Sciatic nerve (tissue), 2 donors: ENCODE measurements around the gene SSR2. TPM values are rescaled to one million over a fixed set of nuclear protein-coding genes. Genes with fewer than 3 reads are reported as not detected.
A peak's percentile ranks its signal among the peaks of the same experiment; 100 is the strongest.
"Not testable (repeated sequence)": the region's sequence is repeated elsewhere in the genome, so short reads cannot be mapped to it uniquely, and the experiment has no call there.

Source experiments
- ATAC-seq: fragments of 200-7000 bp; cut with Tn5 transposase; one replicate; pipeline ENCODE4 v1.9.1; 2020; ENCODE audit warnings: mild to moderate bottlenecking, moderate library complexity
- DNase-seq: peaks from one replicate; pipeline ENCODE4 v3.0.0-alpha.2; 2020; ENCODE audit warnings: low spot score
- intact Hi-C: fragments of 100-400 bp; cut with DNase I; formaldehyde crosslinking; loops from one replicate; pipeline ENCODE4 v1.14.2; 2022
- total RNA-seq: library from RNA; stranded (reverse); fragmentation: NEBNext Ultra II Directional; extraction: Animal tissue kit (Norgen Biotek cat#: 25700); gene quantifications from one replicate; pipeline ENCODE4 v1.2.1, GENCODE V29; 2021
- donor health status: DM: no; HTN: no; CAD: no.
- donor health status: DM: no; HTN: no; CAD: no.

Gene SSR2
- total RNA-seq, 1 donor from 2014 or later = 126 TPM

DNA sequence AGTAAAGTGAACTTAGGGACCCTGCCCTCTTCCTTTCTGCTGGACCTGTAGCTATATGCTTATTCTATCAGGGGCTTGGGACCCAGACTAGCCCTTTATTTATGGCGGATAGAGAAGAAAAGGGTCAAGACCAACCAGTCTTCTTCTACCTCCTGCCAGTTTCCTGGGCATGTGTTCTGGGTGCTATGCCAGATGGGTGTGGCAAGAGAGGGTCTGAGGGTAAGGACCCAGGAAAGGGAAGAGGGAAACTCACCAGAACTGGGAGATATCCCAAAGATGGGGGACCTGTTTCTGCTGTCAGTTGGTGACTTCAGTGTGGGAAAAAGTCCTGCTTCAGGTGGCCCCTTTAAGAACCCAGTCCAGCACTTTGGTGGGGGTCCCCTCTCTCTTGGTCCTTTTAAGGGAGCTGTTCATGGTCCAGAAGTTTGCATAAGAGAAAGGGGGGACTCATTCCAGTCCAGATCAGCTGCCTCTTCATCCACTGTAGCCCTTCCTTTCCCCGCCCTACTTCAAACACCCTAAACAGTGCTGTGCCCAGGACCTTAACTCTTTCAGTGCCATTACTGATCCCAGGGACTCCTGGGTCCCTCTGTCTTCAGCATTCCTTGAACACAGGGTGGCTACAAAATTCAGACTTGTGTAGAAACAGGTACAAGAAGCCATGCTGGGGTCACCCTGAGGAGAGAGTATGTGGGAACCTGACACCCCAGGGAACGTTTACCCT lies 18.4 kb downstream of the SSR2 start:
- ATAC-seq (no peak), DNase-seq (no peak)
- intact Hi-C loops = no loop called here

- intact Hi-C loops = no loop called here
- DNase-seq (no peak), ATAC-seq (peak; percentile 61)
Observed at GRCh38 chr1:156001662-156002171, 19.0 kb downstream of the SSR2 start.

- peak; percentile 32 for ATAC-seq
- intact Hi-C loops = no loop called here
Observed at GRCh38 chr1:156001021-156001661, 19.6 kb downstream of the SSR2 start.

DNA sequence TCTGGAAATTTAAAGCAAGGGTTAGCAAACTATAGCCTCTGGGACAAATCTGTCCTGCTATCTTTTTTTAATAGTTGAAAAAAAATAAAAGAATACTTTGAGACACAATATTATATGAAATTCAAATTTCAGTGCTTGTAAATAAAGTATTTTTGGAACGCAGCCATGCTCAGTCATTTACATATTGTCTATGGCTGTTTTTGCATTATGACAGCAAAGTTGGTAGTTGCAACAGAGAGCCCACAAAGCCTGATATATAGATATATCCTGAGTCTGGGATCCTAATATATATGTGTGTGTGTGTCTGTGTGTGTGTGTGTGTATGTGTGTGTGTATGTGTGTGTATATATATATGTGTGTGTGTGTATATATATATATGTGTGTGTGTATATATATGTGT lies 20.8 kb downstream of the SSR2 start:
- no peak for DNase-seq
- no peak for ATAC-seq
- intact Hi-C loops = loop anchor here (10.0 kb wide), 1 partner anchor 55 kb away; the partner anchor contains the start of gene RXFP4

More at GRCh38 chr1:156001021-156001661, 19.6 kb downstream of the SSR2 start:
- no peak for DNase-seq

GRCh38 chr1:155996166-155996565 lies 24.6 kb downstream of the SSR2 start:
- DNase-seq (no peak), ATAC-seq (no peak)
- intact Hi-C loops = loop anchor here (10.0 kb wide), 1 partner anchor 51 kb away; the partner anchor contains the start of gene RXFP4

- intact Hi-C loops = loop anchor here (10.0 kb wide), 1 partner anchor 49 kb away; the partner anchor contains the start of gene RXFP4
- ATAC-seq (no peak), DNase-seq (no peak)
Observed at GRCh38 chr1:155993595-155993994, 27.2 kb downstream of the SSR2 start.

DNA sequence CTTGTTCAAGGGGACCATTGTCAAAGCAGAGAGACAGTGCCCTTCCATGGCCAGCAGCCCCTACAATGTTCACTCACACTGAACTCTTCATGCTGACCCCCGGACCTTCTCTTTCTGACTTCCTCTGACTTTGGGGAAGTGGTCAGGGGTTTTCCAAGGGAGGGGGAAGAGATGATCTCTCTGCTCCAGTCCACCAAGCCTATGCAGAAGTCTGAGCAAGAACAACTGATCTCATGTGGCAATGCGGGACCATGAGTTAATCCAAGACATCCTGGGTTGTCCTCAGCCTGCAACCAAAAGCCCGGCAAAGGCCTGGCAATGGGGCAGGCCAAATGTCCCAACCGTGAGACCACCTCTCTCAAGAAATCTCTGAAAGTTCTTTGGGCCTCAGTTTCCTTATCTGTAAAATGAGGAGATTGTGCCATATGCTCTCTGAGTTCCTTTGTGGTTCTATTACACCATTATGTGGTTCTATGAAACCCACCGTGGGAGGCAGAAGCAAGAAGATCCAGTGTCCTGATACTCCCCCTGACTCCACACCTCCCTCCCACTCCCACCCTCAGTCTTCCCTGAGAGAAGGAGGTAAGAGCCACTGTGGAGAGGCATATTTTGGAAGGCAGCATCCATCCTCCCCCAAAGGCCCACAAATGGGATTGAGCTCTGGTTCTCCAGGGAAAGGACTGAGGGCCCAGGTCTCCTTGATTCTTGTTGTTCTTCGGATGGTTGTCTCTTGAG lies 30.6 kb downstream of the SSR2 start:
- ATAC-seq (peak; percentile 43), DNase-seq (no peak)
- intact Hi-C loops = loop anchor here (10.0 kb wide), 1 partner anchor 45 kb away; the partner anchor contains the start of gene RXFP4

DNA sequence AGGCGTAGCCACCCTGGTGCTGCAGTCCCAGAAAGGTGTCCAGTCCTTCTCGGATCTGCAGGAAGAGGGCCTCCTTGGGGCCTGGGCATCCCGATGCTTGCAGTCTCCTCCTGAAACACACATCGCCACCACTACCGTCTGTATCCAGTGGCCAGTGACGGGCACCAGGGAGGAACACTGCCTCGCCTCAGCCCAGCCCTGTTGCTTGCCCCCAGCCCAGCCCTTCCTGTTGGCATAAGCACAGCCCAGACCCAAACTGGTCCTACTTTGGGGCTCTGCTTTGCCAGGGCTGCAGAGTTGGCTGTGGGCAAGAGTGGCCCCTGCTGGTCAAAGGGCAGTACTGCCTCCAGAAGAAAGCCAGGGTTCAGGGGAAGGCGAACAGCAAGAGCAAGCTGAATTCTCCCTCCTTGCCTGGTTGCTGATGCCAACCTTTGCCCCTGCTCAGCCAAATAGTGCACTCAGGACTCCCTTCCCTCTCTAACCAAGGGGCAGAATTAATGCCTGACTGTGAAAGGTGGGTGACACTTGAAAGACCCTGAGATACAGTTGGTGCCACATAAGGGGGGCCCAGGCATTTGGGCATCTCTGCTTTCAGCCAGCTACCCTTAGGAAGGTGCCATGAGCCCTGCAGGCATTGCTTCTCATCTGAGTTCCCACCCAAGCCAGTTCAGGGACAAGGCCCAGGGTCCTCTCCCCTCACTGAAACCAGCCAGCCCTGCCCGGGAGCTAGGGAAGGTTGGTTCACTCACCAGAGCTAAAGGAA lies 31.3 kb downstream of the SSR2 start:
- ATAC-seq (peak; percentile 94), DNase-seq (peak; percentile 82)
- intact Hi-C loops = loop anchor here (10.0 kb wide), 1 partner anchor 45 kb away; the partner anchor contains the start of gene RXFP4

DNA sequence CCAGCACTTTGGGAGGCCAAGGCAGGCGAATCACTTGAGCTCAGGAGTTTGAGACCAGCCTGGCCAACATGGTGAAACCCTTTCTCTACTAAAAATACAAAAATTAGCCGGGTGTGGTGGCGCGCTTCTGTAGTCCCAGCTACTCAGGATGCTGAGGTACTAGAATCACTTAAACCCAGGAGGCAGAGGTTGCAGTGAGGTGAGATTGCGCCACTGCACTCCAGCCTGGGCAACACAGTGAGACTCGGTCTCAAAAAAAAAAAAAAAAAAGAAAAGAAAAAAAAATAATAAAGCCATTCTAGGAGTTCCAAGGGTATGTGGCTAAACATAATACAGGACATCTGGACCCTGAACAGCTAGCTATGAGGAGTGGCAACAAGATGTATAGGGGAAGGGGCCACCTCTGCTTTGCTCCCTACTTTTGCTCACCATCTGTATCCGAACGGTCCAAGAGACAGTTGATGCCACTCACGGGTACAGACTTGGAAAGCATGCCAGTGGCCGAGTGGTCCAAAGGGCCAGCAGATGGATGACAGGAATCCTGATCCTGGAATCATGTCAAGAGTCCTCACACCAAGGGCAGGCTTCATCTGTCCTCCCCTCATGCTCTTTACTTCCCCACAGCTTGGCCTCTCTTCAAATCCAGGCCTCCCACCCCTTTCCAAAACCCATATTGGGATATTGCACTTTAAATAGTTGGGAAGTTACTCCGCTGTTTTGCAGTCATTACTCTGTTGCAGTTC lies 35.7 kb downstream of the SSR2 start:
- intact Hi-C loops, DNase-seq, ATAC-seq: not testable (repeated sequence)

DNA sequence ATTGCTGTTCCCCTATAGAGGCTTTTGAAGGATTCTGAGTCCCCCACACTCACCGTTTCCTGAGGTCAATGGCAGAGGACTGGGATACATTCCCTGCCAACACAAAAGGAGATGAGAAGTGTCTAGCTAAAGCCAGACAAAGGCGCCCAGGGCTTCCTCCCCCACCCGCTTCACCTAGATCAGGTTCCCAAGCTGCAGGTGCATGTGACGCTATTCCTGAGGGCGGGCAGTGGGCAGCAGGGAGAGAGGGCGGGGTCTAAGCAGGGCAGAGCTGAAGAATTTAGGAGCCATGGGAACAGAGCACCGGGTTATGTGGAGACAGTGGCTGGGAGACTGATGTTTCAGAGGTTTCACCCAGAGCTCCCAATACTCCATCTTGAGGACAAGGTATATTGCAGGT lies 36.4 kb downstream of the SSR2 start:
- no peak for ATAC-seq
- intact Hi-C loops = no loop called here

GRCh38 chr1:155983191-155984024 lies 37.3 kb downstream of the SSR2 start:
- peak; percentile 87 for DNase-seq
- peak; percentile 90 for ATAC-seq
- intact Hi-C loops = no loop called here

More for the DNA sequence above, 36.4 kb downstream of the SSR2 start:
- DNase-seq = no peak

DNA sequence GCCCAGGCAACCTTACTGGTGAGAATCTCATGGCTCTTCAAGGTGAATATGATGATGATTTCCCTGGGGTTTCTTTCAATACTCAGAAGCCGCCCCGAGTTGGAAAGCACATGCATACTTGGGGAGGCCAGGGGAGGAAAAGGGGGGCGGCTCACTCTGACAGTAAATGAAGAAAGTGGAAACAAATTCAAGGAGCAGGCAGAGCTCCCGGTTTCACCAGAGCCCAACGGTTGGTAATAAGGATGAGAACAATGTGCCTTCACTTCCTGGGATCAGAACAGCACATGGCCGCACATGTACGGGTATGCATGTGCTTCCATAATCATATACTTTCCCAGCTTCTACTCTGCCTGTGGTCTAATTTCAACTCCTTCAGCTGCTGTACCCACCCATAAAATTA lies 38.6 kb downstream of the SSR2 start:
- ATAC-seq (no peak), DNase-seq (no peak)
- intact Hi-C loops = no loop called here

GRCh38 chr1:155981266-155982088 lies 39.3 kb downstream of the SSR2 start:
- DNase-seq = no peak
- intact Hi-C loops = no loop called here
- no peak for ATAC-seq

GRCh38 chr1:155979597-155980343 lies 41.0 kb downstream of the SSR2 start:
- intact Hi-C loops = no loop called here
- DNase-seq (no peak), ATAC-seq (no peak)

DNA sequence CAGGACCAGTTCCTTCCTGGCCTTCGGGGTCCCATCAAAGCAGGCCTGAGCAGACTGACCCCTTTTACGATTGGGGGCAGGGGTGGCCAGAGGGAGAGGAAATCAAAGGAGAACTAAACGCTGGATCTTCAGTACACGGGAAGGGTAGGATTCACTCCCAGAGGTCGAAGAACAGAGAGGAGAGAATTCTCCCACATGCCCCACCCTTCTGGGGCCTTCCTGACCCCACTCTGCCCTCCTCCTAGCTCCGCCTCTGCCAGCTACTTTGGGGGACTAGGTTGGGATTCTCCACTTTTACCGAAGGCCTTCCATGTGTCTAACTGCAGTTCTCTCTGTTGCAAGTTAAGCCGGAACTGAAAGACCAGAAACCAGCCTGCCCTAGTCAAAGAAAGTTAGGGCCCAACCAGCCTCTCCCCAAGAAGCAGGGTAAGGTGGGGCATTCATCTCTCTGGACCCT lies 41.8 kb downstream of the SSR2 start:
- DNase-seq (no peak), ATAC-seq (peak; percentile 53)
- intact Hi-C loops = no loop called here
